Fibroblast of upper back skin (primary cell): ENCODE results near the gene ACP1.
A peak's percentile ranks its signal among the peaks of the same experiment; 100 is the strongest.

Experiments used
- DNase-seq: peaks from one replicate; pipeline ENCODE4 v3.0.0-alpha.2; 2013

The ACP1 gene

DNA sequence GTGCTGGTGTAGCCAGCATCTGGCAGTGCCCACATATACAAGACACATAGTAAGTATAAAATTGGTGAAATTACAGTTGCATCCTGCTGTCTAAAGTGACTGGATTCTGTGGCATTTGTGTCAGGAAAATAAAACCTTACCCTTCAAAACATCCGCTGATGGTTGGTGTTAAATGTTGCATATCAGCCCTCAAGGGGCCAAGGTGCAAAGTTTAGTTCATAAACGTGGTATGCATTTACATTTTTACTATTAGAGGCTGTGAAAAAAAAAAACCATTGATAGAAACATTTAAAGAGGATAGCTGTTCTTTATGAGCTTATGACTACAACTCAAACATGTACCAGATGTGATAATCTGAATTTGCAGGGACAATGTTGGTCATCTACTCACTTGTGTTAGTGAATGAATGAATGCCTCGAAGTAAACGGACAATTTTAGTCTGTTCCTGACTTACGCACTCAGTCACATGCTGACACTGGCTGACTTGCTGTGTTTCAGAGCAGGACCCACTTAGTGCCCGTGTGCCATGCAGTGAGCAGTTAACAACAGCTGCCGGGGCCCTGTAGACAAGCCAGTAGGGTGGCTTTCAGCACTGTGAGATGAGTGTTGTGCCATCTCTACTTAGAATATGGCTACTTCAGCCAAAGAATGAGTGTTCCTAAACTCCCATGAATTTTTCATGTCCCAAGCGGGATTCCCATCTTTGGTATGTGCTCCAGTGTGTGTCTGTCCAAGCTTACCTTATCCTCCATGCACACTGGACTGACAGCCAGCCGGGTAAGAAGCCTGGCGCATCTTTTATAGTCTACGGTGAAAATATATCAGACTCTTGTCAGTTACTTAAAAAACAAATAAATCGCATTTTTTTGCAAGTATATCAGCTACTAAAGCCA is 17.9 kb downstream of the ACP1 start:
- DNase-seq: no peak

DNA sequence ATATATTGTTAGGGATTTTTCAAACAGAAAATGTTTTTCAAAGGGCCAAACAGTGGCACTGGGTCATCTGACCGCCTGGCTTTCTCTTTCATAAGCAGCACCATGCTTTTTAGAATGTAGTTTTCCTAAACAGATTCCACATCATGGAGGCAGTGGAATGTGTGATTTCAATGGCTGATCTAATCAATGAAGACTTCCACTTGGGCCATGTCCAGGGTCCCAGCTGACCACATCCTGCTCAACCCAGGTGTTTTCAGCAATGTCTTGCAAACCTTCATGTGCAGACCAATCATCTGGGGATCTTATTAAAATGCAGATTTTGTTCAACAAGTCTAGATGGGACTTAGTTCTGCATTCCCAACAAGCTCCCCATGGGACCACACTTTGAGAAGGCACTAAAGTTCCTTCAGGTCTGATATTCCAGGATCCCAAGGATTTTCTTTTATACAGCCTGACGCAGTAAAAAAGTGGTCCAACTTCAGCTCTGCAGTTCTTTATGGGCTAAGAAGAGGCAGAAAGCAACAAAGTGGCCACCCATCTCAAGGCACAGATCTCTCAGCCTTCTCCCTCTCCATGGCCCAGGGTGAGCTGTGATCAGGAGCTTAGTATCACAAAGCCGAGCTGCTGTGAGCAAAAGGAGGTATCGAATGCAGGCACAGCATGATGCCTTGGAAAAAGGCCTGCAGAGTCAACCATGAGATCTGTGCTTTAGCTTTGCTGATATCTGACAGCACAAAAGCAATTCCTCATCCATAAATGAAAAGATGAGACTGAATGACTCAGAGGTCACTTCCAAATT is 19.4 kb downstream of the ACP1 start:
- DNase-seq: peak; percentile 45

DNA sequence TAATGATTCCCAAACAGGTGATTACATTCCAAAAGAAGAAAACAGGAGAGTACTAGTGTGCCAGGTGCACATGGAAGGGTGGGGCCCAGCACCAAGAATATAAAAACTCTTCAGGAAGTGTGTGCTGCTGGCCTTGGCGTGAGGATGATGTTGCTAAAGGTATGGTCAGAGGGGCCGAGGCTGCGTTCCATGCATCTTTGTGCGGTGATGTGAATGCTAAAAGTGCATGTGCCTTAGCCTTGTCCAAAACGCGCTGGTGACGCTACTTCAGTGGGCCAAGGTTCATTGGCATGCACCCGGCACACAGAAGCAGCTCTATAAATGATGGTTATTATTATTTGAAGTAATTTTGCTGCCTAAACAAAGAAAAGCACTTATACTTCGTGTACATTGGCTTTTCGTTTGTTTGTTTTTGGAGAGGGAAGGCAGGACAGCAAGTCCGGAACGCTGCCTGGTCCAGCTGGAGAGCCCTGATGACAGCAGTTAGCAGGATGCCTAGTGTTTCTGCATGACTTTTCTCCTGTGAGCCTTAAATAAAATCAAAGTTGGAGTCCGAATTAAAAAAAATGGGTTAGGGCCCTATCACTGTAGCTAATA is 20.2 kb downstream of the ACP1 start:
- DNase-seq: no peak

DNA sequence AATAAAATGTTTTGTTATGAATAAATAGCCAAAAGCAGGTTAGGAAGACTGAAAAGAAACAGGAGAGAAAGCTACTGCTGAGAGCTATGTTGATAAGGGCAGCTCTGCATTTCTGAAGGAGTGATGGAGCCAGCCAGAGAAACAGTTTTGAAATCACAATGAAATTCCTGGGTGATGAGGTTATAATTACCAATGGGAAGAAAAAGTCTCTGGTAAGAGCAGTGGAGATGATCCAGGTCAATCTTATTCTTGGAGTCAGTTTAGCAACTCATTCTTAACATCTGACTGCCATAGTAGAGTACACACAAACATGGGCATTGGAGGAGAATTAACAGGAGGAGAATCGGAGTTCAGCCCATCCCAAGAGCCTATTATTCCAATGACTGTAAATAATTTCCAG is 20.8 kb downstream of the ACP1 start:
- DNase-seq: peak; percentile 74

DNA sequence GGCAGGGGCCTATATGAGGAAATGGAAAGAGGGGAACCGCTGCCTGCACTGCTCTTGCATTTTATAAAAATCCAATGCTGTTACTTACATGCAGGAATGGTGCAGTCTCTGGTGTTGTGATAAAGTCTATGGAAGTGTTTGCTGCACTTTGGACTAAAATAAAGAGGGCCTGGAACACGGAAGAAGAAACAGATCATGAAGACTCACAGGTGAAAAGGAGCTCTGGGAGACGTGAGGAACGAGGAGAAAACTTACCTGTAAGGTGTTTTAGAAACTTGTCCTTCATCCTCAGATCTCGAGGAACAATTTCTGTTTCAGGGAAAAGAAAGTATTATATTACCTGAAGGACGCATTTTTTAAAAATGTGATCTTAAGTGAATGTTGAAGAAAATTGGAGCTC is 21.3 kb downstream of the ACP1 start:
- no peak for DNase-seq

DNA sequence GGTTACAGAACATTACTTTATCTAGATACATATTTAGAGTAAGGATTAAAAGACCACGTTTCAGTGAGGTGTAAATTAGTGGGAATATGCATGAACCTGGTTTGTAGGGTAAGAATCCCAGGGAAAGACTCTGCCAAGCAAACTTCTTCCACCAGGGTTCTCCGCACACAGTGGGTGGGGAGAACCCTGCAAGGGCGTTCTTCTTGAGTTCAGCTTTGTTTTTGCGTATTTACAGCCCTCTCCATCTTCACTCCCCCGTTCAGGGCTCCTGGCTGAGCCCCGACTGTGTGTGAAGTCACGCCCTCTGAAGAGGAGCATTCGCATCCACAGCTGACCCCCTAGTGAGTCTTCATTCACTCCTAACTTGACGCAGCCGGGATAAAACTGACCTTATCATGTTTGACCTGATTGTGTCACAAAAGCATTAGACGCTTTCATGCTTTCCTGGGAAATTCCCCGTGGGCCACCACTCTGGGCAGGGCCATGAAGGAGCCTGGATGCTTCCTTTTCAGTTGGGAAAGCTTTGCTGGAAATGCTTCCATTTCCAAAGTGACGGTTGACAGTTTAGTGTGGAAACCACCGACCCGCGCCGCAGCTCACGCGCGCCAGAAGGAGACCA is 22.1 kb downstream of the ACP1 start:
- no peak for DNase-seq

DNA sequence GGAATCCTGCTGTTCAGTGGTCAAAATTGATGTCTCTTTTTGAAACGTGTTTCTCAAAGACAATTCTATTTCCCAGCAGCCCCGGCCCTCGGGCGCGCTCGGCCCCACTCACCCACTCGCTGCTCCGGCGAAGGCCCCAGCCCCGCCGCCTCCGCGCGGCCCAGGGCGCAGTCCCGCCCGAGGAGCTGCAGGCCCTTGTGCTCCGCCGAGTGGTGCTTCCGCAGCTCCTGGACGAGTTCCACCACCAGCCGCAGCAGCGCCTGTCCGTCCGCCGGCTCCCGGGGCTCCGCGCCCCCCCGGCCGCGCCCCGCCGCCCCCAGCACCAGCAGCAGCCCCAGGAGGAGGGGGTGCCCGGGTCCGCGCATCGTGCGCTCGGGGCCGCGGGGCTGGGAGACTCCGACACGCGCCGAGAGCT is 22.7 kb downstream of the ACP1 start:
- peak; percentile 16 for DNase-seq

DNA sequence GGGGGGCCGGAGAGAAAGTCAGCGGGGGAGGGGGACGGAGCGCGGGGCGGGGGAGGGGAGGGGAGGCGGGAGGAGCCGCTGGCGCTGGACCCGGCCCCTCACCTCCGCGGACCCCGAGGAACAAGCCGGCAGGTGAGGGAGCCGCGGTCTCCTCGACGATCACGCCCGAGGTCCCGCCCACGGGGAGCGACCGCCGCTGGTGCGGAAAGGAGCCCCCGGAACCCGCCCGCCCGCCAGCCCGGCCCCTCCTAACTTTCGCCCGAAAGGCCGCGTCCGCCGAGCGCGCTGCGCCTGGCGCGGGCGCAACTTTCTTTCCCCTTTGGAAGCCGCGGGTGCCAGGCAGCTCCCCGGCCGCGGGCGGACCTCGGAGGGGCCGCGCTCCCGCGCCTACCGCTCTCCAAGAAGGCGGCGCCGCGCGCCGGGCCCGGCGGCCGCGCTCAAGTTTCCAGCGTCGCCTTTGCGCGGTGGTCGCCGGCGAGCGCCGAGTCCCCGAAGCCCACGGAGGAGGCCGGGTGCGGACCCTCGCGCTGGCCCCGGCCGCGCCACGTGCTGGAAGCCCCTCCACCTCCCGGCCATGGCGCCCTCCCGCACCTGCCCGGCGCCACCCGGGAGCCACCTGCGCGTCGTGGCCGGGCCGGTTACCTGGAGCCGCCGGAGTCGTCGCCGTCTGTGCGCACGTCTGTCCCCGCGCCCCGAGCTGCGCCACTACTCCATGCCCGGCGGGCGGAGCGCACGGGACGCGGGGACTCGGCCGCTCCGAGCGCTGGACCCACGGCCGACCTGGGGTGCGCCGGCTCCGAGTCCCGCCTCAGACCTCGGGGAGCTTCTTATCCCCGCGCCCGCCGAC is 23.4 kb downstream of the ACP1 start, which contains the start of gene ALKAL2:
Gene ALKAL2, minus strand, starts transcription at position 181 of the 847 bp plus-strand sequence. CDS start 256 bp downstream, outside the sequence.
- no peak for DNase-seq

DNA sequence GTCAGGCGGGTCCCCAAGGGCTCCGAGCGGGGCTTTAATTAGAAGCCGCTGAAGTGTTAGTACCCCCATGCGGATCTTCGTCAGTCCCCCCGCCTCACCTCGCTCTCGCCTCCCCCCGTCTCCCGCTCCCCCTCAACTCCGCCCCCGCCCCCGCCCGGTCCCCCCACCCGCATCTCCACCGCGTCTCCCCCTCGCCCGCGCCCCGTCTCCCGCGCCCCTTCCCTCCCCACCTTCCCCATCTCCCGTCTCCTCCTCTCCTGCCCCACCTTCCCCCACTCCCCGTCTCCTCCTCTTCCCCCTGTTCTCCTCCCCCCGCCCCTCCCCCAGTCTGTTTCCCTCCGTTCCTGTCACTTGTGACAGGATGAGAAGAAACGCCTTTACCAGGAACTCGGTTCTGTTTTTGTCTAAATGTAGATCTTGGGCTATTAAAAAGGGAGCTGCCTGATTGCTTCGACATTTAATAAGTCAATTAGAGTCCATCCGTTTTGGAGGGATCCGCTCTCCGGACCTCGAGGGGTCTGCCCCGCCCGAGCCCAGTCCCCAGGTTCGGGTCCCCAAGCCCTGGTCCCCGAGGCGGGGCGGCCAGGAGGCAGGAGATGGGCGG is 24.1 kb downstream of the ACP1 start:
- no peak for DNase-seq

DNA sequence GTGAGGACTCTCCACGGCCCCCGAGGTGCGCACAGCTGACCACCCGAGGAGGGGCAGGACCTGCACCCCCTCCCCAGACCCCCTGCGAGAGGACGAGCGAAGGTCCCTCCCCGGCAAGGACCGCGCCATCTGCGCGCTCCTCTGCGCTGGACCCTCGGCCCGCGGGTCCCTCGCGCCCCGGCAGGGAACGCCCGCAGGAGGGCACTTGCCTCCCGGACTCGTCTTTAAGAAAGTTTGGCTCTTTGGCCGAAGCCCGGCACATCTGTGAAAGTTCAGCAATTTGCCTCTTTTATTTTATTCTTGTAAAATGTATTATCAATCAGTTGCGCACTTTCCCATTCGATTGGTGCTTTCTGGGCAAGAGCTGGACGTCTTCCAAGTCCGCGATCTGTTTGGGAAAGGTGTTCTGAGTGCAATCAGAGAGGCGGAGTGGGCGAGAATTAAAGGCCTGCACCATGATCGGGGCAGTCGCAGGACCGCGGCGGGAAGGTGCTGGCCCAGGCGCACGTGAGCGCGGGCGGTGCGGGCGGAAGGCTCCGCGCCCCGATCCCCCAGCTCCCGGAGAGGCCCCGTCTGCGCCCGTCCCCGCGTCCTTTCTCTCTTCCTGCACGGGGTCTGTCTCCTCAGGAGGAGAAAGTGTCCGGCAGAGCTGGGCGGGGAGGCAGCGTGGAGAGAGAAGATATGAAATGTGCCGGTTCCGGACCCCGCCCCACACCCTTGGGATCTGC is 24.8 kb downstream of the ACP1 start:
- no peak for DNase-seq

DNA sequence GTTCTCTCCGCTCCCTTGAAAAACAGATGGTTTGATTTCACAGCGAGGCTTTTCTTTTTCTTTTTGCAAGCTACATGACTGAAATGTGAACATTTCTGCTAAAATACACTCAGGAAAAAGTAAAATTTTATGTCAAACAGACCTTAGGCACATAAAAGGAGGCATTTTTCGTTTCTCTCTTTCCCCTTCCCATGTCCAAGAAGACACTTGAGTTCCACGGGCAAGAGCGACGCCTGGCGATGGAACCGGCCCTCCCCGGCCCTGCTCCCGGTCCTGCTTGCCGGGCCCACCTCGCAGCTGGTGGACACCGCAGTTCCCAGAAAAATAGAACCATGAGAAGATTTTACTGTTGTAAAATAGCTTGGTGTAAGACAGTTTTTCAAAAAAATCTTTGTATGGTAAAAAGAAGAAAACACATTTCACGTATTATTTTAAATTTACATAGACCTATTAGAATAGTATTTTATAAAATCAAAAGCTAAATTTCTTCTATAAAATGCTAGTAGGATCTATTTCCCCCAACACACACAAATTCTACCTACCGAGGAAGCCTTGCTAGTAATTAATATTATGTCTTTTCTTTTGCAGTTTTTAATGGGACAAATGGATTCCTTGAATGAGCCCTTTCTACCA is 25.5 kb downstream of the ACP1 start:
- peak; percentile 63 for DNase-seq

DNA sequence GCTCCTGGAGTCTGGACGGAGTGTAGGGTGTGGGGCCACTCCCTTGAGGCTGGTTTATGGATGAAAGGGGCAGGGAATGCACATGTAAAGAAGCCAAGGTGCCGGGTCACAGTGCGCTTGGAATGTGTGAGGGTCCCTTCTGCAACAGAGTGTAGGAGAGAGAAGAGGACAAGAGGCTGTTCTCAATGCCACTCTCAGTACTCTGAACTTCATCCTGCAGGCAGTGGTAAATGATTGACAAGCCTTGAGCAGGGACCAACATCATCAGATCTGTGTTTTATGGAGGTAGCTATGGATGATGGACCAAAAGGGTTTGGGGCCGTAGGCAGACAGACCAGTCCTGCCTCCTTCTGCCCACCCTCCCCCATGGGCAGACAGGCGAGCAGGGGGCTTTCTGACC is 30.3 kb downstream of the ACP1 start:
- DNase-seq: no peak

DNA sequence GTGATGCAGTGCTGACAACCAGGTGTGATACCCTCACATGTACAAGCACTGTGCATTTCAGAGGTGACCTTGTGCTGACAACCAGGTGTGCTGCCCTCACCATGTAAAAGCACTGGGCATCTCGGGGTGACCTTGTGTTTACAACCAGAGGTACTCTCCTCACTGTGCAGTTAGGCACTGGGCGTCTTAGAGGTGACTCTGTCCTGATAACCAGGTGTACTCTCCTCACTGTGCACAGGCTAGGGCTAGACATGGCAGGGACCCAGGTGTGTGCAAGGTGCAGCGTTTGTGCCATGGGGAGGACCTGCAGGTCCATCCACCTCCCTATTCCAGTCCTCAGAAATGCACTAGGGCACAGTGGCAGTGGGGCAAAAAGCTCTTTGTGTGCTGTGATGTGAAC is 31.6 kb downstream of the ACP1 start:
- no peak for DNase-seq

DNA sequence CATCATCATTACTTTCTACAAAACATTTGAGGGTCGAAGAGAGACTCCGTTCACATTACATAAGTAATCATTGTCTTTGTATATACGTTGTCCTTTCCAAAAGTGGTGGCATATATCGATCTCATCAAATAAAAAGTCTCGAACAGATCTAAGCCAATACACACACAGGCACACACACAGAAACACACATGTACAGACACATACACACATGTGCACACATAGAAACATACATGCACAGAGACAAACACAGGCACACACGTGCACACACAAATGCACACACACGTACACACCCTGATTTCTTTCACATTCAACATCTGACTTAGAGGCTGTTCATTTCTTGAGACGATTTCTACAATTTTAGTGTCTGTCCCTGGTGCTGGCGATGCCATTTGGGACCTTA is 40.6 kb downstream of the ACP1 start:
- DNase-seq: no peak

DNA sequence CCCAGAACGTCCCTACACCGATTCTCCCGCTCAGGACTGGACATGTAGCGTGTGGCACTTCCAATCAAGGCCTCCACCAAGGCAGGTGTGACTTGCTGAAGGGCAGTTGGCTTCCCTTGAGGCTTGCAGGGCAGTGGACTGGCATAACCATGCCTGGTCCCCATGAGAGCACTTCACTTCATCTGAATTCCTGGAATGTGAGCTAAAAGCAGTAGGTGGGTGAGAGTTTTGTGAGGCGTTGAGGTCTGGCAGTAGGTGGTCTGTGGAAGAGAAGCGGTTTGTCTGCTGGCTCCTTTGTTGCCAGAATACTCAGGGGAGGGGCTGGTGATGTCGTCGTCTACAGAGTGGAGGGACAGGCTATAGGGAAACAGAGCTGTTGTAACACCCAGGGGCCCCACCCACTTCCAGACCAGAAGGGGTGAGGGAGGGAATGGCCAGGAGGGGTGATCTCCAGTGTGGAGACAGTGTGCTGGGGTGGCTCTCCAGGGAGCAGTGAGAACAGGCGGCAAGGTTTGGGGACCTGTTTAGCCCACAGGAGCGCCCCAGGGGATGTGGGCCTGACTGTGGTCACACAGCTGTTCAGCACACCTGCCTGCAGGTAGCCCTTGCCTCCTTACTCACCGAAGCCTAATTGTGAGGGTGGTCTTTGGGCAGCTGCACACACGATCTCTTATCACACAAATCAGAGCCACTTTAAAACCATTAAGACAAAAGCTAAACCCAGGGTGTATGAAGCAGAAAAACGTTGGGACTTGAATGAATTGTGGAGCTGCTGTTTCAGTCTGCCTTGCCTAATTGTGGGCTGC is 44.6 kb downstream of the ACP1 start:
- no peak for DNase-seq

DNA sequence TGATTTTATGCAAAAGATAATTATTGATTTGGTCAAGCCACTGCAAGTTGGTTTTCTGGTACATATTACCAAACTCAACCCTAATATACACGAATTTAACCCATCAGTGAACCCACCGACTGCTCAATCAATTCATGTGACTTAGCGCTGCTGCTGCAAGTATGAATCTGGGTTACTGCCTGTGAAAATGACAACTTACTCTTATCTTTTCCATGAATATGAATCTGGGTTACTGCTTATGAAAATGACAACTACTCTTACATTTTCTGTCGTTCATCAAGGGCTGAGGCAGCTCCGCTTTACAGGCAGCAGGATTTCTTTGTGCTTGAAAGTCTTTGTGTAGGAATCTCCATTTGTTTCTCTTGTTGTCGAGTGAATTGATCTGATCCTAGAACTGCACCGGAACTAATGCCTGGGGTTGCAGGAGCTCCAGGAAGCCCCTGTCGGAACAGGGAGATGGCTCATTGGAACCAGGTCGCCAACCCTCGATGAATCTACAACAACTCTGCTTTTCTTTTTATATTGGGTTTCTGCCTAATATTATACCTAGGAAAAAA is 45.3 kb downstream of the ACP1 start:
- DNase-seq: no peak

DNA sequence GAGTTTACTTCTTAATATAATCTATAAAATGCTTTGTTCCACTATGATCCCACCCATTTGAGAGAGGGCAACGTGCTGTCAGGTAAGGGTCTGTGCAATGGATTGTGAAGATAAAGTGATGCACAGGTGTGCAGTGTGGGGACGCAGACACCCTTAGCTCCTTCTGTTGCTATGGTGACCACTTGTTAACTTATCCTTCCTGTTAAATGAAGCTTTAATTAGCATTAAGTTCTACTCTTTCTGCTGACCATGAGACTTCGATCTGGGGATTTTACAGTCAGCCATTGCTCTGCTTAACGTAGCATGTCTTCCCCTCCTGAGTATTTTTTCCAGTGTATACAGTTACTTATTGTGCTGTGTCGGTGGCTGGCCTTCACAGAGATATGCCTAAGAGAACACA is 46.2 kb downstream of the ACP1 start:
- no peak for DNase-seq

DNA sequence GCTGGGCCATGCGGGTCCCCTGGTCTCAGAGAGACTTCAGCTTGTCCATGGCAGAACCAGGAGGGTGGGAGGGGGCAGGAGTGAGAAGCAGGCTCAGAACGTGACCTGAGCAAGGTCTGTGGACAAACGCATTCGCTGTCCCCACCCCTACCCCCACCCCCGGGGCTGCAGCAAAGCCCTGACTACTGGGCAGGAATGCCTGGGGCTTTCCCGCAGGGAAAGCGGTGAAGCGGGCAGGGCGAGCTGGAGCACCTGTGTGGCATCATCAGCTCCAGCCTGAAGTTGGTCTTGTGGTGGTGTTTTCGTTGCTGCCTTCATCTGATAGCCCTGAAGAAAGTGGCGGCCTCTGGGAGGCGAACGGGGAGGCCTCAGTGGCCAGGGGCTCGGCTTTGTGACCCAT is 49.2 kb downstream of the ACP1 start:
- DNase-seq: no peak
